Measurements from ENCODE around the gene PBX4. TPM values are rescaled to one million over a fixed set of nuclear protein-coding genes. Genes with fewer than 3 reads are reported as not detected.

Gene PBX4
- polyA plus RNA-seq, 1 experiment = 1.9 TPM

DNA sequence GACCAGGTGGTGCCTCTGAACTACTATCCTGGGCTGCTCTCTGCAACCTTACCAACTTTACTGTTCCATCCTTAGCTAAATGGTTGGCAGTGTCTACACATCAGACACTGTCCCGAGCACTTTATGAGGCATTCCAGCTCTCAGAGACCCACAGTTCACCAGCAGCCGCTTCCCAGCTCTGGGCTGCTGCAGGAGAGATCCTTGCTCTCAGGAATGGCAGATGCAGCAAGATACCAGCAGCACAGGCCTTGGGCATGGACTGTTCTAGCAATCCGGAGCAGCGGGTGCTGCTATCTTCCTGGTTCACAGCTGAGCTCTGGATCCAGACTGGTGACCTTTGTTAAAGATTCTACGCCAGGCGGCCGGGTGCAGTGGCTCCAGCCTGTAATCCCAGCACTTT lies 12.9 kb upstream of the PBX4 start:
- POLR2A ChIA-PET = no interaction called here
- CTCF ChIA-PET = no interaction called here
- DNase-seq (ENCODE audit: low read depth) = no peak

DNA sequence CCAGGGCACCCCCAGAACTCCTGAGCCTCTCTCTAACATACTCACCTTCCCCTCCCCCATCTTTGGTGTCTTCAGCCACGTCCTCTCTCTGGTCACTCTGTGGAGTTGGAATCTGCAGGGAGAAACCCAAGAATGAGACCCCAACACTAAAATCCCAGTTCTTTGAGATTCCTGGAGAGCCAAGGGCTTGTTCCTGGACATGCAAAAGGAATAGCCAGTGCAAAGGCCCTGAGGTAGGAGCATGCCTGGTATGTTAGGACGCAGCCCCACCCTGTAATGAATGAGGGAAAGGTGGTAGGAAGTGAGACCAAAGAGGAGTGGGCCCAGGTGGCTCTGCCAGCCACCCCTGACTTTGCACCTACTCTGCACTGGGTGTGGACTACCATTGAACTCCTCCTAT lies 11.9 kb upstream of the PBX4 start:
- ChIA-PET CTCF (interaction anchor here (1.5 kb wide), 1 partner anchor 14 kb away, joined by 3 read pairs; no protein-coding TSS in a partner anchor), POLR2A (no interaction called here)
- Histone ChIP-seq H3K36me3 (ENCODE audit: control insufficient read depth, insufficient read depth, low read length) (peaks cover 22% of the 10 kb centered on the region), H3K4me3 (ENCODE audit: low read depth, low read length) (no peak overlapping the region), H3K27me3 (ENCODE audit: control insufficient read depth, insufficient read depth, low read length) (no peaks in the 10 kb centered on the region)
- no peak for DNase-seq (ENCODE audit: low read depth)
- TF ChIP-seq, protein P1, sequence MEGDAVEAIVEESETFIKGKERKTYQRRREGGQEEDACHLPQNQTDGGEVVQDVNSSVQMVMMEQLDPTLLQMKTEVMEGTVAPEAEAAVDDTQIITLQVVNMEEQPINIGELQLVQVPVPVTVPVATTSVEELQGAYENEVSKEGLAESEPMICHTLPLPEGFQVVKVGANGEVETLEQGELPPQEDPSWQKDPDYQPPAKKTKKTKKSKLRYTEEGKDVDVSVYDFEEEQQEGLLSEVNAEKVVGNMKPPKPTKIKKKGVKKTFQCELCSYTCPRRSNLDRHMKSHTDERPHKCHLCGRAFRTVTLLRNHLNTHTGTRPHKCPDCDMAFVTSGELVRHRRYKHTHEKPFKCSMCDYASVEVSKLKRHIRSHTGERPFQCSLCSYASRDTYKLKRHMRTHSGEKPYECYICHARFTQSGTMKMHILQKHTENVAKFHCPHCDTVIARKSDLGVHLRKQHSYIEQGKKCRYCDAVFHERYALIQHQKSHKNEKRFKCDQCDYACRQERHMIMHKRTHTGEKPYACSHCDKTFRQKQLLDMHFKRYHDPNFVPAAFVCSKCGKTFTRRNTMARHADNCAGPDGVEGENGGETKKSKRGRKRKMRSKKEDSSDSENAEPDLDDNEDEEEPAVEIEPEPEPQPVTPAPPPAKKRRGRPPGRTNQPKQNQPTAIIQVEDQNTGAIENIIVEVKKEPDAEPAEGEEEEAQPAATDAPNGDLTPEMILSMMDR (IDR thresholded peaks at IDR 0.05; ENCODE audit: insufficient read depth, low read depth, low read length) = no peak

More for the DNA sequence above, 12.9 kb upstream of the PBX4 start:
- TF ChIP-seq, protein P1 (IDR thresholded peaks at IDR 0.05; ENCODE audit: insufficient read depth, low read depth, low read length) = no peak
- Histone ChIP-seq H3K4me3 (ENCODE audit: low read depth, low read length) (no peak overlapping the region), H3K27me3 (ENCODE audit: control insufficient read depth, insufficient read depth, low read length) (no peaks in the 10 kb centered on the region), H3K36me3 (ENCODE audit: control insufficient read depth, insufficient read depth, low read length) (peaks cover 23% of the 10 kb centered on the region)

DNA sequence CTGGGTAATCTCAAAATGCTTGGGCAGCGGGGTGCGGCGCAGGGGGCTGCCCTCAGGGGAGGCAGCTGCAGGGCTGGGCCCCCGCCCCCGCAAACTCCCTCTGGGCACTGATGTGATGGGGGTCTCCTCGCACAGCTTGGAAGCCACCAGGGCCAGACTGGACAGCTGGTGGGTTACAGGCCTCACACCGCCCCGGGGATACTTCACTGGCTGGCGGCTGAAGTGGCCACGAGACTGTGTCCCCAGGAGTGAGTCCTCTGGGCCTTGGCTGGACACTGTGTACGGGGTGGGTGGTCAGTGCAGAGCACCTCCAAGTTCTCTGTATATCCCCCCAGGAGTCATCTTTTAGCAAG lies 11.6 kb upstream of the PBX4 start:
- DNase-seq (ENCODE audit: low read depth) = no peak
- H3K36me3 ChIP-seq (ENCODE audit: control insufficient read depth, insufficient read depth, low read length) = peaks cover 22% of the 10 kb centered on the region
- H3K4me3 ChIP-seq (ENCODE audit: low read depth, low read length) = no peak overlapping the region
- TF ChIP-seq, protein P1 (IDR thresholded peaks at IDR 0.05; ENCODE audit: insufficient read depth, low read depth, low read length) = no peak
- H3K27me3 ChIP-seq (ENCODE audit: control insufficient read depth, insufficient read depth, low read length) = no peaks in the 10 kb centered on the region
- CTCF ChIA-PET = interaction anchor here (1.5 kb wide), 1 partner anchor 14 kb away, joined by 3 read pairs; no protein-coding TSS in a partner anchor
- POLR2A ChIA-PET = no interaction called here

DNA sequence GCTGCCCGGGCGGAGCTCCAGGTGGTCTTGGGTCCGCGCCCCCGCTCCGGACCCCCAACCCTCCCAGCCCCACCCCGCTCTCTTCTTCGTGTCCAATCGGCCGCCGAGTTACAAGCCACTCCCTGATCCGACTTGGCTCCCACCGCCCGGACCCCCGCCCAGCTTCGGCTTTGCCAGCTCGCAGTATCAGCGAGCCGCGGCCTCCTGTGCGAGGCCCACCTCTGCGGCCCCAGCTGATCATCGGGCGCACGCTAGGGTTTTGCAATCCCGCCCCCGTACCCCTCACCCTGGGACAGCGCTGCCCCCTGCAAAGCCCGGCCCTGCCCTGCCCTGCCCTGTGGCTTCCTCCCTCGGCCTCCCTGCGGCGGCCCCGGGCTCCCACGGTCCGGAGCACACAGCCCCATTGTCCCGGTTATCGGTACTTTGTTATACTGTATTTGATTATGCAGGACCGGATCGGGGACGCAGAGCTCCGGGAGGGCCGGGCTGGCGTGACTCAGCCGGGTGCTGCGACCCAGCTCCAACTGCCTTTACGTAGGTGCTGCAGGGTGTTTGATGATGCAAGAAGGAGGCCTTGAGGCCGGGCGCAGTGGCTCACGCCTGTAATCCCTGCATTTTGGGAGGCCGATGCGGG lies 10.1 kb upstream of the PBX4 start:
- POLR2A ChIA-PET = no interaction called here
- Histone ChIP-seq H3K27me3 (ENCODE audit: control insufficient read depth, insufficient read depth, low read length) (no peaks in the 10 kb centered on the region), H3K4me3 (ENCODE audit: low read depth, low read length) (peak overlapping the region; percentile 37), H3K36me3 (ENCODE audit: control insufficient read depth, insufficient read depth, low read length) (peaks cover 8% of the 10 kb centered on the region)
- DNase-seq (ENCODE audit: low read depth) = no peak
- TF ChIP-seq, protein P1 (IDR thresholded peaks at IDR 0.05; ENCODE audit: insufficient read depth, low read depth, low read length) = no peak
- CTCF ChIA-PET = interaction anchor here (3.1 kb wide), 1 partner anchor 96 kb away, joined by 17 read pairs; no protein-coding TSS in a partner anchor

DNA sequence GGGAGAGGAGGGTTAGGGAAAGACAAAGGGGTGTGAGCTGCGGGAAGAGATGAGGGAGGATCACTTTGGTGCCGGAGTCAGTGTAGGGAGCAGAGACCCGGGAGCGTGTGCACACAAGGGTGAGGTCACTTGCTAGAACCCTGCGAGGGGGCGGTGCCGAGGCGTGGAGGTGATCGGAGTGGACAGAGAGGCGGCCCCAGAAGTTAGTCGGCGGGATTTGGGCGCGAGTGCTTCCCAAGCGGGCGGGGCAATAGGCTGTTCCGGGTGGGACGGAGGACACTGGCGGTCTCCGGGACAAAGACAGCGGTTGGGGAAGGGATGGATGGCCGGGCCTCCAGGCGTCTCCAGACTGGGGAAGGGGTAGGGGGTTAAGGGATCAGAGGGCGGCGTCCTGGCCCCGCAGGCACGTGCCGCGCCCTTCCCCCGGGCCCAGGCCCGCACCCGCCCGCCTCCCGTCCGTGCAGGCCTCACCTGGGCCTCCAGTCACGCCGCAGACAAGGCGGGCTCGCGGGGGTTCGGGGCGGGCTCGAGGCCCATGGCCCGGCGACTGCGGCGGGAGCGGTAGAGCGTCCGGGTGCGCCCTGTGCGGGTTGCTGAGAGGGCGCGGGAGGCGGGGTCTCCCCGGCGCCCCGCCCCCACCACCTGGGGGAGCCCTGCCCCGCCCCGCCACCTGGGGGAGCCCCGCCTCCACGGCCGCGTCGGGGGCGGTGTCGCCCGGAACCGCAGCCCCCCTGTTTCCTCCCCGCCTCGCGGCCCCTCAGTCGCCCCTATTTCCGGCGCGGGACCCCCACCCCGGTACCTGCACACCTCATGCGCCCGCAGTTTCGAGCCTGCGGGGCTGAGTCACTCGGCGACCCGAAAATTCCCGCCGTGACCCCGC lies 9.4 kb upstream of the PBX4 start, which contains the start of gene LPAR2:
LPAR2 (minus strand) TSS at position 600 of the 880 bp plus-strand sequence. CDS start 945 bp downstream, outside the sequence.
- TF ChIP-seq, protein P1 (IDR thresholded peaks at IDR 0.05; ENCODE audit: insufficient read depth, low read depth, low read length) = no peak
- CTCF ChIA-PET = interaction anchor here (3.1 kb wide), 1 partner anchor 96 kb away, joined by 17 read pairs; no protein-coding TSS in a partner anchor
- POLR2A ChIA-PET = no interaction called here

More for the DNA sequence above, 9.4 kb upstream of the PBX4 start, which contains the start of gene LPAR2:
- peaks cover 6% of the 10 kb centered on the region; the same call in 1 of the 2 replicates for H3K36me3 ChIP-seq (ENCODE audit: control insufficient read depth, insufficient read depth, low read length)
- peak within 1 kb of the TSS; percentile 37 for H3K4me3 ChIP-seq (ENCODE audit: low read depth, low read length)
- DNase-seq (ENCODE audit: low read depth) = no peak
- H3K27me3 ChIP-seq (ENCODE audit: control insufficient read depth, insufficient read depth, low read length) = no peaks in the 10 kb centered on the region

Data from BJ (cell line).